H1 (cell line): ENCODE data around the gene ESPNL. TPM values are rescaled to one million over a fixed set of nuclear protein-coding genes. Genes with fewer than 3 reads are reported as not detected.

Experiments
- CTCF ChIA-PET: fragments of 300-600 bp; sonication (Branson Sonifier 250); formaldehyde crosslinking; loops from one replicate; lab custom pipeline; 2021; ENCODE audit not compliant: partially characterized antibody; lab: Charles Lee
- POLR2A ChIA-PET: fragments of 300-600 bp; sonication (Branson Sonifier 250); formaldehyde crosslinking; loops from one replicate; lab custom pipeline; 2021; ENCODE audit warnings: inconsistent platforms; ENCODE audit not compliant: partially characterized antibody; lab: Charles Lee
- DNase-seq, 2 experiments: peaks; one replicate each; pipeline versions ENCODE4 v3.0.0 to v3.0.0-alpha.2; 2010 to 2022; ENCODE audit warnings: low spot score in 2 of 2, low read depth in 1 of 2, mixed read lengths in 1 of 2
- FAIRE-seq: peaks from 2 replicates; lab custom pipeline; 2011; peaks lifted over from hg19 to GRCh38; lab: Jason Lieb, UNC
- H2AFZ ChIP-seq: 2 replicates; pipeline ENCODE4 v1.8.1; 2012; ENCODE audit warnings: low read length, inconsistent platforms
- H2AK5ac ChIP-seq: 2 replicates; pipeline ENCODE4 v1.6.1; 2013; ENCODE audit warnings: low read depth, low read length
- H2BK120ac ChIP-seq: replicated peaks from 2 replicates; pipeline ENCODE3; 2013; ENCODE audit warnings: low read depth, low read length, inconsistent platforms
- H2BK12ac ChIP-seq: 2 replicates; pipeline ENCODE4 v1.6.1; 2013; ENCODE audit warnings: low read depth, low read length
- H2BK15ac ChIP-seq: 2 replicates; pipeline ENCODE4 v1.6.1; 2013; ENCODE audit warnings: low read length
- H2BK20ac ChIP-seq: 2 replicates; pipeline ENCODE4 v1.6.1; 2013; ENCODE audit warnings: low read length
- H2BK5ac ChIP-seq: 2 replicates; pipeline ENCODE4 v1.6.1; 2013; ENCODE audit warnings: low read depth, low read length
- H3K14ac ChIP-seq: 2 replicates; pipeline ENCODE4 v1.6.1; 2013; ENCODE audit warnings: inconsistent platforms; ENCODE audit not compliant: insufficient read length
- H3K18ac ChIP-seq: 2 replicates; pipeline ENCODE4 v1.6.1; 2013; ENCODE audit warnings: low read length; ENCODE audit errors: extremely low read depth
- H3K23ac ChIP-seq: 2 replicates; pipeline ENCODE4 v1.6.1; 2013; ENCODE audit warnings: inconsistent platforms; ENCODE audit not compliant: insufficient read length
- H3K23me2 ChIP-seq: 2 replicates; pipeline ENCODE4 v1.6.1; 2013; ENCODE audit warnings: low read depth, low read length
- H3K27ac ChIP-seq: 2 replicates; pipeline ENCODE4 v1.6.1; 2011; ENCODE audit warnings: low read depth, low read length, inconsistent platforms
- H3K27me3 ChIP-seq, 4 experiments: replicated peaks in 1 of 4; 1 replicate in 1 of 4; 2 replicates in 3 of 4; pipeline versions ENCODE4 v1.6.1 to v1.8.1; 2011 to 2013; ENCODE audit warnings: low read length in 3 of 4, mild to moderate bottlenecking in 3 of 4, inconsistent platforms in 2 of 4, mixed read lengths in 2 of 4, moderate library complexity in 1 of 4; ENCODE audit not compliant: control insufficient read depth in 3 of 4, insufficient read depth in 3 of 4; ENCODE audit errors: extremely low read depth in 1 of 4
- H3K36me3 ChIP-seq, 4 experiments: 2 replicates each; pipeline versions ENCODE4 v1.6.1 to v1.8.1; 2011 to 2013; ENCODE audit warnings: mild to moderate bottlenecking in 4 of 4, low read length in 3 of 4, moderate library complexity in 2 of 4, control low read depth in 1 of 4, inconsistent platforms in 1 of 4; ENCODE audit not compliant: insufficient read depth in 4 of 4, control insufficient read depth in 2 of 4
- H3K4ac ChIP-seq: replicated peaks from 2 replicates; pipeline ENCODE3; 2013; ENCODE audit warnings: low read length, low read depth, mixed read lengths, inconsistent platforms; ENCODE audit not compliant: insufficient read length
- H3K4me1 ChIP-seq, 4 experiments: replicated peaks in 1 of 4; 1 replicate in 1 of 4; 2 replicates in 3 of 4; pipeline versions ENCODE4 v1.6.1 to v1.8.1; 2011 to 2013; ENCODE audit warnings: low read length in 3 of 4, inconsistent platforms in 2 of 4, mixed read lengths in 1 of 4; ENCODE audit not compliant: insufficient read depth in 4 of 4, control insufficient read depth in 3 of 4
- H3K4me2 ChIP-seq, 2 experiments: 2 replicates each; pipeline versions ENCODE4 v1.6.1 to v1.8.1; 2011 to 2013; ENCODE audit warnings: low read depth in 2 of 2, low read length in 2 of 2, control low read depth in 1 of 2, inconsistent platforms in 1 of 2, mild to moderate bottlenecking in 1 of 2; ENCODE audit not compliant: insufficient read depth in 1 of 2
- H3K4me3 ChIP-seq, 4 experiments: fragments of 200-600, 300-600 bp in 1 of 4; sonication (generic), shearing (Covaris generic), sonication (Bioruptor Twin) in 1 of 4; 2 replicates each; pipeline versions ENCODE4 v1.5.1 to v1.8.1; 2011 to 2016; ENCODE audit warnings: low read length in 4 of 4, low read depth in 3 of 4, control low read depth in 2 of 4, inconsistent platforms in 2 of 4, mild to moderate bottlenecking in 2 of 4, mixed read lengths in 1 of 4, moderate library complexity in 1 of 4; ENCODE audit not compliant: insufficient read depth in 2 of 4; ENCODE audit errors: extremely low read depth in 1 of 4
- H3K56ac ChIP-seq: replicated peaks from 2 replicates; pipeline ENCODE3; 2013; ENCODE audit warnings: low read depth, mild to moderate bottlenecking, mixed read lengths, low read length, inconsistent platforms; ENCODE audit not compliant: insufficient read length
- H3K79me1 ChIP-seq: 2 replicates; pipeline ENCODE4 v1.6.1; 2013; ENCODE audit warnings: low read depth, low read length, control low read depth
- H3K79me2 ChIP-seq, 2 experiments: 2 replicates each; pipeline versions ENCODE4 v1.6.1 to v1.8.1; 2012 to 2013; ENCODE audit warnings: low read length in 2 of 2, mild to moderate bottlenecking in 2 of 2, inconsistent platforms in 1 of 2; ENCODE audit not compliant: insufficient read depth in 2 of 2, control insufficient read depth in 1 of 2
- H3K9ac ChIP-seq, 4 experiments: replicated peaks in 1 of 4; 1 replicate in 1 of 4; 2 replicates in 3 of 4; pipeline versions ENCODE4 v1.6.1 to v1.8.1; 2011 to 2013; ENCODE audit warnings: low read depth in 3 of 4, low read length in 3 of 4, control low read depth in 2 of 4, mild to moderate bottlenecking in 2 of 4, moderate library complexity in 2 of 4, inconsistent platforms in 1 of 4; ENCODE audit errors: extremely low read depth in 1 of 4
- H3K9me3 ChIP-seq, 2 experiments: 2 replicates each; pipeline versions ENCODE4 v1.6.1 to v1.8.1; 2012 to 2013; ENCODE audit warnings: mild to moderate bottlenecking in 2 of 2, moderate library complexity in 2 of 2, control low read depth in 1 of 2, inconsistent platforms in 1 of 2, low read depth in 1 of 2, low read length in 1 of 2, mixed read lengths in 1 of 2; ENCODE audit not compliant: insufficient read depth in 2 of 2
- H4K20me1 ChIP-seq, 2 experiments: replicated peaks in 1 of 2; 2 replicates each; pipeline versions ENCODE3 to v1.8.1; 2011 to 2013; ENCODE audit warnings: inconsistent platforms in 2 of 2, low read length in 2 of 2, mild to moderate bottlenecking in 1 of 2; ENCODE audit not compliant: insufficient read depth in 2 of 2, control insufficient read depth in 1 of 2
- H4K5ac ChIP-seq: 2 replicates; pipeline ENCODE4 v1.6.1; 2013; ENCODE audit warnings: low read length, low read depth, mixed read lengths, inconsistent platforms; ENCODE audit not compliant: insufficient read length
- H4K8ac ChIP-seq: 2 replicates; pipeline ENCODE4 v1.8.0; 2013; ENCODE audit warnings: mild to moderate bottlenecking, moderate library complexity, low read length, inconsistent platforms; ENCODE audit not compliant: insufficient read depth; ENCODE audit errors: extremely low read depth
- H4K91ac ChIP-seq: replicated peaks from 2 replicates; pipeline ENCODE3; 2013; ENCODE audit warnings: low read length, mixed read lengths, inconsistent platforms; ENCODE audit not compliant: insufficient read length
- CHD2 ChIP-seq: IDR thresholded peaks from 2 replicates; pipeline ENCODE4 v1.6.1; 2012; ENCODE audit warnings: low read length, improper control_type of control experiment
- CREB1 ChIP-seq: IDR thresholded peaks from 2 replicates; pipeline ENCODE4 v1.6.1; 2012; ENCODE audit warnings: inconsistent platforms
- EGR1 ChIP-seq: IDR thresholded peaks from 2 replicates; pipeline ENCODE4 v1.6.1; 2011; ENCODE audit warnings: low read depth, low read length, borderline replicate concordance
- NANOG ChIP-seq: IDR thresholded peaks from 2 replicates; pipeline ENCODE4 v1.6.1; 2011; ENCODE audit warnings: low read length, low read depth, mild to moderate bottlenecking, inconsistent platforms; ENCODE audit not compliant: insufficient read depth, poor library complexity, severe bottlenecking
- PHF8 ChIP-seq: fragments of 200-600 bp; sonication (generic); conservative IDR thresholded peaks from 2 replicates; pipeline ENCODE4 v1.7.1; 2012; ENCODE audit warnings: low read depth, mild to moderate bottlenecking, inconsistent platforms, low read length, moderate library complexity
- RBBP5 ChIP-seq: IDR thresholded peaks from 2 replicates; pipeline ENCODE4 v1.7.1; 2012; ENCODE audit warnings: low read depth, mild to moderate bottlenecking, inconsistent platforms, low read length, moderate library complexity, borderline replicate concordance
- RXRA ChIP-seq: IDR thresholded peaks from 2 replicates; pipeline ENCODE4 v1.6.1; 2011; ENCODE audit warnings: low read depth, mild to moderate bottlenecking, low read length, moderate library complexity; ENCODE audit not compliant: insufficient read depth
- SIN3A ChIP-seq, 2 experiments: IDR thresholded peaks in 1 of 2; conservative IDR thresholded peaks in 1 of 2; 2 replicates each; pipeline ENCODE4 v1.6.1; 2011 to 2012; ENCODE audit warnings: low read length in 2 of 2, improper control_type of control experiment in 1 of 2, low read depth in 1 of 2, mild to moderate bottlenecking in 1 of 2
- SIRT6 ChIP-seq: IDR thresholded peaks from one replicate; pipeline ENCODE4 v1.7.1; 2012; ENCODE audit warnings: low read length, inconsistent platforms
- SP1 ChIP-seq: IDR thresholded peaks from 2 replicates; pipeline ENCODE4 v1.6.1; 2011; ENCODE audit warnings: low read depth, low read length
- SP4 ChIP-seq: IDR thresholded peaks from 2 replicates; pipeline ENCODE4 v1.6.1; 2012; ENCODE audit warnings: low read length, inconsistent platforms
- WGBS, 2 experiments: shearing (Covaris generic) in 1 of 2; methylation state at CpG; one replicate each; pipeline versions ENCODE4 v1.1.6 to v1.1.7; 2013 to 2015; ENCODE audit warnings: low lambda C conversion rate in 2 of 2, mixed read lengths in 2 of 2, inconsistent platforms in 1 of 2, low coverage in 1 of 2, missing lambda C conversion rate in 1 of 2; ENCODE audit not compliant: insufficient replicate concordance in 2 of 2, insufficient coverage in 1 of 2, insufficient read length in 1 of 2; ENCODE audit errors: extremely low coverage in 1 of 2, missing lambda C conversion rate in 1 of 2; 5-methylcytosine and 5-hydroxymethylcytosine counted together
- polyA plus RNA-seq, 7 experiments: library from polyadenylated mRNA; depleted of rRNA in 3 of 7; stranded (reverse) in 5 of 7; unstranded in 2 of 7; fragments of >200 nt in 5 of 7; fragments of 200-250 nt in 2 of 7; gene quantifications; 1 replicate in 5 of 7; 2 replicates in 1 of 7; 4 replicates in 1 of 7; pipeline versions ENCODE4 v1.2.1 to v1.2.3, GENCODE V29; 2011 to 2013; ENCODE audit warnings: missing spikeins in 2 of 7, mixed read lengths in 2 of 7
- total RNA-seq: library from RNA; stranded (reverse); fragmentation: NEBNext Ultra II Directional; extraction: Animal tissue kit (Norgen Biotek cat#: 25700); gene quantifications from 2 replicates; pipeline ENCODE4 v1.2.1, GENCODE V29; 2021
- TF ChIP-seq, protein P1 (sequence below): IDR thresholded peaks from 2 replicates; pipeline ENCODE4 v1.6.1; 2012; ENCODE audit warnings: low read length, inconsistent platforms

Gene ESPNL
- total and polyA plus RNA-seq, 2 of the 8 experiments (the other 6 are each of a cell fraction or from before 2014, with no cell fraction given), result 0.68 to 1.3 TPM

- H3K27ac ChIP-seq, result no peak overlapping the region
- H3K79me1 ChIP-seq, result peaks cover 2% of the 10 kb centered on the region; the same call in 1 of the 2 replicates
- peaks cover 4 to 9% of the 10 kb centered on the region in 2 experiments for H4K20me1 ChIP-seq
- H3K4me3 ChIP-seq, result no peak overlapping the region
- no peak overlapping the region for H3K14ac ChIP-seq
- ChIA-PET CTCF (no interaction called here), POLR2A (interaction anchor here (1.1 kb wide), 1 partner anchor 9 kb away, joined by 4 read pairs; the partner anchor contains the start of gene SCLY)
- H3K4me1 ChIP-seq, result no peaks in the 10 kb centered on the region
- H3K56ac ChIP-seq, result no peak overlapping the region
- H2BK15ac ChIP-seq, result no peak overlapping the region
- H4K8ac ChIP-seq, result no peak overlapping the region
- H2AFZ ChIP-seq, result no peak overlapping the region
- no peaks in the 10 kb centered on the region for H3K9me3 ChIP-seq
- H2AK5ac ChIP-seq, result no peak overlapping the region
- FAIRE-seq (no peak), DNase-seq (no peak)
- WGBS, 2 experiments, result 96% methylated on average over 9 of the region's 9 CpGs; no CpG with 5 or more reads in 1 of the 2 experiments
- no peak overlapping the region for H3K9ac ChIP-seq
- H2BK120ac ChIP-seq, result no peak overlapping the region
- no peak overlapping the region for H3K4me2 ChIP-seq
- no peaks in the 10 kb centered on the region for H3K27me3 ChIP-seq
- H4K5ac ChIP-seq, result no peak overlapping the region
- no peak overlapping the region for H3K23ac ChIP-seq
- peaks cover 3 to 48% of the 10 kb centered on the region in 2 experiments; a peak in 3 of 4 replicates for H3K79me2 ChIP-seq
- no peak overlapping the region for H3K4ac ChIP-seq
- H3K23me2 ChIP-seq, result no peaks in the 10 kb centered on the region
- H2BK5ac ChIP-seq, result no peak overlapping the region
- H4K91ac ChIP-seq, result no peak overlapping the region
- peaks cover 13 to 90% (median 49%) of the 10 kb centered on the region in 4 experiments for H3K36me3 ChIP-seq
- no peak overlapping the region for H3K18ac ChIP-seq
- no peak overlapping the region for H2BK20ac ChIP-seq
- no peak overlapping the region for H2BK12ac ChIP-seq
- TF ChIP-seq EGR1, result no peak
- no peak for TF ChIP-seq CHD2
- no peak for TF ChIP-seq PHF8
- no peak for TF ChIP-seq SP4
- TF ChIP-seq SP1, result no peak
- no peak for TF ChIP-seq NANOG
- no peak for TF ChIP-seq RXRA
- no peak for TF ChIP-seq SIRT6
- TF ChIP-seq SIN3A (conservative IDR thresholded peaks at IDR 0.05 in 1 of 2, IDR thresholded peaks at IDR 0.05 in 1 of 2; ENCODE audit: low read depth in 1 of 2, low read length in 2 of 2), result no peak
- TF ChIP-seq RBBP5, result no peak
- no peak for TF ChIP-seq CREB1
- TF ChIP-seq, protein P1, sequence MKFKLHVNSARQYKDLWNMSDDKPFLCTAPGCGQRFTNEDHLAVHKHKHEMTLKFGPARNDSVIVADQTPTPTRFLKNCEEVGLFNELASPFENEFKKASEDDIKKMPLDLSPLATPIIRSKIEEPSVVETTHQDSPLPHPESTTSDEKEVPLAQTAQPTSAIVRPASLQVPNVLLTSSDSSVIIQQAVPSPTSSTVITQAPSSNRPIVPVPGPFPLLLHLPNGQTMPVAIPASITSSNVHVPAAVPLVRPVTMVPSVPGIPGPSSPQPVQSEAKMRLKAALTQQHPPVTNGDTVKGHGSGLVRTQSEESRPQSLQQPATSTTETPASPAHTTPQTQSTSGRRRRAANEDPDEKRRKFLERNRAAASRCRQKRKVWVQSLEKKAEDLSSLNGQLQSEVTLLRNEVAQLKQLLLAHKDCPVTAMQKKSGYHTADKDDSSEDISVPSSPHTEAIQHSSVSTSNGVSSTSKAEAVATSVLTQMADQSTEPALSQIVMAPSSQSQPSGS, result no peak
These were observed 30.3 kb upstream of the ESPNL start for GRCh38 chr2:238069877-238070276.
